ENCODE data around the gene USP40. TPM values are rescaled to one million over a fixed set of nuclear protein-coding genes. Genes with fewer than 3 reads are reported as not detected.
A peak's percentile ranks its signal among the peaks of the same experiment; 100 is the strongest.

USP40 gene
- total and polyA plus RNA-seq, 9 of the 15 experiments (the other 6 are each of a cell fraction or from before 2014, with no cell fraction given), result 5.5 to 15.0 (median 9.3) TPM

DNA sequence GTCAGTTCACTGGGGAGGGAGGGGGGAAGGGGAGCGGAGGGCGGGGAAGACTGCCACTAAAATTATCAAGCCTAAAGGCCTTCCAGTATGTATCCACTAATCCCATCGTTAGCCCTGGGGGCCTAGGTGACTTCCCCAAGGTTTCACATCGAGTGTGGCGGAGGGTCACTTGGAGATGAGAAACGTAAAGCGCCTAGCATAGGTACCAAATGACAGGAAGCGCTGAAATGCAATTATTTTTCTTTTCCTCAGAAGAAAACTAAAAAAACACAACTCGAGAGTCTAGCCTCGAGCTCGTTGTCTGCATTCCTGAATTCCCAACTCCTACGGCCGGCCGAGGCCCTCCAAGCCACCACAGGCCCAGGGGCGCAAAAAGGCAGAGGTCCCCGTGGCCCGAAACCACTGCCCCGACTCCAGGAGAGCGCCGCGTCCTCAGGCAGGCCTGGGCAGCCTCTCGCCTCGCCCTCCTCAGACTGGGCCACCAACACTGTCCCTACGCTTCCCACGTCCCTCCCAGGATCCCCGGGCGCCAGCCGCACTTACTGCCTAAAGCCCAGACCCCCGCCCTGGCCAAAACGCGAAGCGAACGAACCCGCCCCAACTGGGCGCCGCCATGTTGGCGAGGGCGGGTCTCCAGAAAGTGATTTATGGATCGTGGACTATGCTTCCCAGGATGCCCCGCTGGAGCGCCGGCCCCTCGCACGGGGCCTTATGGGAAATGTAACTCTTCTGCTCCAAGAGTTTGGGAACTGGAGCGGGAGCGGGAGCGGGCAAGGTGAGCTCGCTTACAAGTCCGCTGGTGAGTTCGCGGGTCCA is at the start of gene USP40 (continued):
- no peak for TF ChIP-seq RBM39 (optimal IDR thresholded peaks at IDR 0.05; ENCODE audit: low read depth, low read length)
- no peak for TF ChIP-seq HDAC6 (IDR thresholded peaks at IDR 0.05; ENCODE audit: low read depth, low read length)
- no peak for TF ChIP-seq ELF4 (CRISPR knock-in tag; IDR thresholded peaks at IDR 0.05)
- TF ChIP-seq, protein P1, sequence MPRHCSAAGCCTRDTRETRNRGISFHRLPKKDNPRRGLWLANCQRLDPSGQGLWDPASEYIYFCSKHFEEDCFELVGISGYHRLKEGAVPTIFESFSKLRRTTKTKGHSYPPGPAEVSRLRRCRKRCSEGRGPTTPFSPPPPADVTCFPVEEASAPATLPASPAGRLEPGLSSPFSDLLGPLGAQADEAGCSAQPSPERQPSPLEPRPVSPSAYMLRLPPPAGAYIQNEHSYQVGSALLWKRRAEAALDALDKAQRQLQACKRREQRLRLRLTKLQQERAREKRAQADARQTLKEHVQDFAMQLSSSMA (CRISPR knock-in tag; IDR thresholded peaks at IDR 0.05), result no peak
- TF ChIP-seq TAF1 (IDR thresholded peaks at IDR 0.05; ENCODE audit: control insufficient read depth, extremely low read depth, insufficient read depth, low read length, severe bottlenecking), result peak; percentile 89
- TF ChIP-seq ZNF507 (tag; conservative IDR thresholded peaks at IDR 0.05), result no peak
- TF ChIP-seq KLF16 (IDR thresholded peaks at IDR 0.05), result no peak
- TF ChIP-seq ZNF696 (CRISPR knock-in tag; conservative IDR thresholded peaks at IDR 0.05), result no peak
- peak; percentile 70 for TF ChIP-seq NFRKB (IDR thresholded peaks at IDR 0.05; ENCODE audit: low read depth)
- TF ChIP-seq PHF21A (IDR thresholded peaks at IDR 0.05; ENCODE audit: borderline replicate concordance, low read depth), result no peak
- TF ChIP-seq, protein P2, sequence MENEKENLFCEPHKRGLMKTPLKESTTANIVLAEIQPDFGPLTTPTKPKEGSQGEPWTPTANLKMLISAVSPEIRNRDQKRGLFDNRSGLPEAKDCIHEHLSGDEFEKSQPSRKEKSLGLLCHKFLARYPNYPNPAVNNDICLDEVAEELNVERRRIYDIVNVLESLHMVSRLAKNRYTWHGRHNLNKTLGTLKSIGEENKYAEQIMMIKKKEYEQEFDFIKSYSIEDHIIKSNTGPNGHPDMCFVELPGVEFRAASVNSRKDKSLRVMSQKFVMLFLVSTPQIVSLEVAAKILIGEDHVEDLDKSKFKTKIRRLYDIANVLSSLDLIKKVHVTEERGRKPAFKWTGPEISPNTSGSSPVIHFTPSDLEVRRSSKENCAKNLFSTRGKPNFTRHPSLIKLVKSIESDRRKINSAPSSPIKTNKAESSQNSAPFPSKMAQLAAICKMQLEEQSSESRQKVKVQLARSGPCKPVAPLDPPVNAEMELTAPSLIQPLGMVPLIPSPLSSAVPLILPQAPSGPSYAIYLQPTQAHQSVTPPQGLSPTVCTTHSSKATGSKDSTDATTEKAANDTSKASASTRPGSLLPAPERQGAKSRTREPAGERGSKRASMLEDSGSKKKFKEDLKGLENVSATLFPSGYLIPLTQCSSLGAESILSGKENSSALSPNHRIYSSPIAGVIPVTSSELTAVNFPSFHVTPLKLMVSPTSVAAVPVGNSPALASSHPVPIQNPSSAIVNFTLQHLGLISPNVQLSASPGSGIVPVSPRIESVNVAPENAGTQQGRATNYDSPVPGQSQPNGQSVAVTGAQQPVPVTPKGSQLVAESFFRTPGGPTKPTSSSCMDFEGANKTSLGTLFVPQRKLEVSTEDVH (IDR thresholded peaks at IDR 0.05; ENCODE audit: low read depth, partially characterized antibody), result no peak
- TF ChIP-seq, protein P3, sequence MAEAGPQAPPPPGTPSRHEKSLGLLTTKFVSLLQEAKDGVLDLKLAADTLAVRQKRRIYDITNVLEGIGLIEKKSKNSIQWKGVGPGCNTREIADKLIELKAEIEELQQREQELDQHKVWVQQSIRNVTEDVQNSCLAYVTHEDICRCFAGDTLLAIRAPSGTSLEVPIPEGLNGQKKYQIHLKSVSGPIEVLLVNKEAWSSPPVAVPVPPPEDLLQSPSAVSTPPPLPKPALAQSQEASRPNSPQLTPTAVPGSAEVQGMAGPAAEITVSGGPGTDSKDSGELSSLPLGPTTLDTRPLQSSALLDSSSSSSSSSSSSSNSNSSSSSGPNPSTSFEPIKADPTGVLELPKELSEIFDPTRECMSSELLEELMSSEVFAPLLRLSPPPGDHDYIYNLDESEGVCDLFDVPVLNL (CRISPR knock-in tag; IDR thresholded peaks at IDR 0.05; ENCODE audit: low read depth), result no peak
- 0 out of 2 replicates have a peak, but pooled peaks have one; percentile 12 for TF ChIP-seq FOXJ2 (tag; IDR thresholded peaks at IDR 0.05)
- no peak for TF ChIP-seq ZNF224 (CRISPR knock-in tag; IDR thresholded peaks at IDR 0.05)
- no peak for TF ChIP-seq ZNF140 (CRISPR knock-in tag; IDR thresholded peaks at IDR 0.05)
- TF ChIP-seq, protein P4, sequence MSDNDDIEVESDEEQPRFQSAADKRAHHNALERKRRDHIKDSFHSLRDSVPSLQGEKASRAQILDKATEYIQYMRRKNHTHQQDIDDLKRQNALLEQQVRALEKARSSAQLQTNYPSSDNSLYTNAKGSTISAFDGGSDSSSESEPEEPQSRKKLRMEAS (CRISPR knock-in tag; IDR thresholded peaks at IDR 0.05), result peak; percentile 35
- peak; percentile 80 for TF ChIP-seq POLR2B (IDR thresholded peaks at IDR 0.05; ENCODE audit: low read depth, partially characterized antibody)
- TF ChIP-seq, protein P5, sequence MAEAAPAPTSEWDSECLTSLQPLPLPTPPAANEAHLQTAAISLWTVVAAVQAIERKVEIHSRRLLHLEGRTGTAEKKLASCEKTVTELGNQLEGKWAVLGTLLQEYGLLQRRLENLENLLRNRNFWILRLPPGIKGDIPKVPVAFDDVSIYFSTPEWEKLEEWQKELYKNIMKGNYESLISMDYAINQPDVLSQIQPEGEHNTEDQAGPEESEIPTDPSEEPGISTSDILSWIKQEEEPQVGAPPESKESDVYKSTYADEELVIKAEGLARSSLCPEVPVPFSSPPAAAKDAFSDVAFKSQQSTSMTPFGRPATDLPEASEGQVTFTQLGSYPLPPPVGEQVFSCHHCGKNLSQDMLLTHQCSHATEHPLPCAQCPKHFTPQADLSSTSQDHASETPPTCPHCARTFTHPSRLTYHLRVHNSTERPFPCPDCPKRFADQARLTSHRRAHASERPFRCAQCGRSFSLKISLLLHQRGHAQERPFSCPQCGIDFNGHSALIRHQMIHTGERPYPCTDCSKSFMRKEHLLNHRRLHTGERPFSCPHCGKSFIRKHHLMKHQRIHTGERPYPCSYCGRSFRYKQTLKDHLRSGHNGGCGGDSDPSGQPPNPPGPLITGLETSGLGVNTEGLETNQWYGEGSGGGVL (CRISPR knock-in tag; IDR thresholded peaks at IDR 0.05), result no peak
- no peak for TF ChIP-seq ZNF354B (CRISPR knock-in tag; IDR thresholded peaks at IDR 0.05)
- TF ChIP-seq, protein P6, sequence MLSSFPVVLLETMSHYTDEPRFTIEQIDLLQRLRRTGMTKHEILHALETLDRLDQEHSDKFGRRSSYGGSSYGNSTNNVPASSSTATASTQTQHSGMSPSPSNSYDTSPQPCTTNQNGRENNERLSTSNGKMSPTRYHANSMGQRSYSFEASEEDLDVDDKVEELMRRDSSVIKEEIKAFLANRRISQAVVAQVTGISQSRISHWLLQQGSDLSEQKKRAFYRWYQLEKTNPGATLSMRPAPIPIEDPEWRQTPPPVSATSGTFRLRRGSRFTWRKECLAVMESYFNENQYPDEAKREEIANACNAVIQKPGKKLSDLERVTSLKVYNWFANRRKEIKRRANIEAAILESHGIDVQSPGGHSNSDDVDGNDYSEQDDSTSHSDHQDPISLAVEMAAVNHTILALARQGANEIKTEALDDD (IDR thresholded peaks at IDR 0.05), result no peak
- no peak for TF ChIP-seq ZNF436 (CRISPR knock-in tag; IDR thresholded peaks at IDR 0.05)
